PC-3 (cell line): ENCODE measurements around the gene PXMP4.

ENCODE experiments used
- CTCF ChIP-seq: fragments of 300-600 bp; sonication (generic); conservative IDR thresholded peaks from 2 replicates; pipeline ENCODE4 v1.5.1; 2017; ENCODE audit warnings: antibody characterized with exemption, low read depth, mild to moderate bottlenecking, low read length
- EZH2 ChIP-seq: fragments of 300-600 bp; sonication (generic); IDR thresholded peaks from one replicate; pipeline ENCODE4 v1.6.1; 2017; ENCODE audit warnings: antibody characterized with exemption, mild to moderate bottlenecking, low read length; ENCODE audit not compliant: unreplicated experiment
- EZH2phosphoT487 ChIP-seq: fragments of 300-600 bp; sonication (generic); IDR thresholded peaks from 2 replicates; pipeline ENCODE4 v1.6.1; 2018; ENCODE audit warnings: mild to moderate bottlenecking, antibody characterized with exemption, low read length, borderline replicate concordance

- TF ChIP-seq EZH2 (no peak), CTCF (no peak), EZH2phosphoT487 (no peak)
Observed at GRCh38 chr20:33694639-33695012, 25.5 kb downstream of the PXMP4 start.
